PC-3 (cell line): ENCODE results near the gene NUP153.

ENCODE experiments used
- EZH2 ChIP-seq: fragments of 300-600 bp; sonication (generic); IDR thresholded peaks from one replicate; pipeline ENCODE4 v1.6.1; 2017; ENCODE audit warnings: antibody characterized with exemption, mild to moderate bottlenecking, low read length; ENCODE audit not compliant: unreplicated experiment
- EZH2phosphoT487 ChIP-seq: fragments of 300-600 bp; sonication (generic); IDR thresholded peaks from 2 replicates; pipeline ENCODE4 v1.6.1; 2018; ENCODE audit warnings: mild to moderate bottlenecking, antibody characterized with exemption, low read length, borderline replicate concordance
- TF ChIP-seq, protein P1 (sequence below): fragments of 300-600 bp; sonication (generic); conservative IDR thresholded peaks from 2 replicates; pipeline ENCODE4 v1.5.1; 2017; ENCODE audit warnings: antibody characterized with exemption, low read depth, mild to moderate bottlenecking, low read length

DNA sequence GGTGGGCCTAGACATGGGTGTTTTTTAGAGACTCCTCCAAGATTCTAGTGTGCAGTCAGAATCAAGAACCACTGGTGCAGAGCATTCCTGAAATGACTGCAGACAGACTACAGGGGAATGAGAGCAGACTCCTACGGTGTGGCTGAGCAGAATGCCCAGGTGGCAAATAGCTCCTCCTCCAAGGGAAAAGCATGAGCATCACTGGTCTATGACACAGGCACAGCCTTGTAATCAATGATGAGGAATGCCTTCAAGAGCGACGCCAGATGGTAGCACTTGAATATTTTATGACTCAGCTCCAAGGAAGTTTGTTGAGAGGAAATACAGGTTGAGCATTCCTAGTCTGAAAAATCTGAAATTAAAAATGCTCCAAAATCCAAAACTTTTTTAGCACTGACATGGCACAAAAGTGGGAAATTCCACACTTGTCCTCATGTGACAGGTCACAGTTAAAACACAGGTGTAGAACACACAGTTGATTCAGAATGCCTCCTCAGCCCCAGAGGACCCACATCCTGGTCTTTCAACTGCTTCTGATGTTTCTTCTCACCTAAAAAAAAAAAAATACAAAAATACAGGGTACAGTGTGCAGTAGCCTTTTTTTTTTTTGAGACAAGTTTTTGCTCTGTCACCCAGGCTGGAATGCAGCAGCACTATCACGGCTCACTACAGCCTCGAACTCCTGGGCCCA, 117.2 kb downstream of the NUP153 start:
- TF ChIP-seq, protein P1, sequence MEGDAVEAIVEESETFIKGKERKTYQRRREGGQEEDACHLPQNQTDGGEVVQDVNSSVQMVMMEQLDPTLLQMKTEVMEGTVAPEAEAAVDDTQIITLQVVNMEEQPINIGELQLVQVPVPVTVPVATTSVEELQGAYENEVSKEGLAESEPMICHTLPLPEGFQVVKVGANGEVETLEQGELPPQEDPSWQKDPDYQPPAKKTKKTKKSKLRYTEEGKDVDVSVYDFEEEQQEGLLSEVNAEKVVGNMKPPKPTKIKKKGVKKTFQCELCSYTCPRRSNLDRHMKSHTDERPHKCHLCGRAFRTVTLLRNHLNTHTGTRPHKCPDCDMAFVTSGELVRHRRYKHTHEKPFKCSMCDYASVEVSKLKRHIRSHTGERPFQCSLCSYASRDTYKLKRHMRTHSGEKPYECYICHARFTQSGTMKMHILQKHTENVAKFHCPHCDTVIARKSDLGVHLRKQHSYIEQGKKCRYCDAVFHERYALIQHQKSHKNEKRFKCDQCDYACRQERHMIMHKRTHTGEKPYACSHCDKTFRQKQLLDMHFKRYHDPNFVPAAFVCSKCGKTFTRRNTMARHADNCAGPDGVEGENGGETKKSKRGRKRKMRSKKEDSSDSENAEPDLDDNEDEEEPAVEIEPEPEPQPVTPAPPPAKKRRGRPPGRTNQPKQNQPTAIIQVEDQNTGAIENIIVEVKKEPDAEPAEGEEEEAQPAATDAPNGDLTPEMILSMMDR, result peak; percentile 54
- no peak for TF ChIP-seq EZH2
- TF ChIP-seq EZH2phosphoT487, result no peak
